OCI-LY7 (cell line): Measurements from ENCODE around the gene FBXO31. TPM values are rescaled to one million over a fixed set of nuclear protein-coding genes. Genes with fewer than 3 reads are reported as not detected.

Source experiments
- BruUV-seq: library from RNA; stranded (reverse); fragments of 400-500 nt; replicated peaks from 2 replicates; lab custom pipeline; 2021; lab: Mats Ljungman, UMichigan
- CTCF ChIA-PET: fragments of 300-600 bp; sonication (Branson Sonifier 250); formaldehyde crosslinking; loops from one replicate; lab custom pipeline; 2022; ENCODE audit warnings: antibody characterized with exemption; ENCODE audit not compliant: unreplicated experiment; lab: Charles Lee
- POLR2A ChIA-PET: fragments of 300-600 bp; sonication (Branson Sonifier 250); formaldehyde crosslinking; loops from one replicate; lab custom pipeline; 2022; ENCODE audit warnings: antibody characterized with exemption; lab: Charles Lee
- DNase-seq: peaks from one replicate; pipeline ENCODE4 v3.0.0-alpha.2; 2015; ENCODE audit warnings: low spot score
- H2AFZ ChIP-seq: fragments of 200-600 bp; sonication (generic), shearing (Covaris generic); 2 replicates; pipeline ENCODE4 v1.6.1; 2014; ENCODE audit warnings: mild to moderate bottlenecking, antibody characterized with exemption, low read length, moderate library complexity
- H3K27ac ChIP-seq: fragments of 200-600 bp; sonication (generic); 2 replicates; pipeline ENCODE4 v1.5.1; 2014; ENCODE audit warnings: mixed run types, low read depth, mild to moderate bottlenecking, moderate library complexity, low read length, inconsistent platforms; ENCODE audit not compliant: poor library complexity, severe bottlenecking
- H3K36me3 ChIP-seq: fragments of 200-600 bp; sonication (generic); 2 replicates; pipeline ENCODE4 v1.6.1; 2014; ENCODE audit warnings: mild to moderate bottlenecking, antibody characterized with exemption, low read length, moderate library complexity, mixed read lengths; ENCODE audit not compliant: insufficient read depth
- H3K4me1 ChIP-seq: fragments of 200-600 bp; sonication (generic); 2 replicates; pipeline ENCODE4 v1.5.1; 2014; ENCODE audit warnings: mild to moderate bottlenecking, low read length; ENCODE audit not compliant: insufficient read depth, poor library complexity, severe bottlenecking
- H3K4me2 ChIP-seq: fragments of 200-600 bp; sonication (generic); 2 replicates; pipeline ENCODE4 v1.6.1; 2014; ENCODE audit warnings: mild to moderate bottlenecking, low read length
- H3K4me3 ChIP-seq: fragments of 200-600 bp; sonication (generic); 2 replicates; pipeline ENCODE4 v1.5.1; 2014; ENCODE audit warnings: mild to moderate bottlenecking, low read depth, low read length; ENCODE audit not compliant: poor library complexity, severe bottlenecking
- H3K79me2 ChIP-seq: fragments of 200-600 bp; sonication (generic); 2 replicates; pipeline ENCODE4 v1.6.1; 2016; ENCODE audit warnings: low read depth, mild to moderate bottlenecking, low read length, moderate library complexity, mixed read lengths; ENCODE audit not compliant: insufficient read depth
- H3K9me2 ChIP-seq: fragments of 200-600 bp; sonication (generic); 2 replicates; pipeline ENCODE4 v1.6.1; 2016; ENCODE audit warnings: mild to moderate bottlenecking, low read length, mixed read lengths; ENCODE audit not compliant: insufficient read depth
- H3K9me3 ChIP-seq: fragments of 200-600 bp; sonication (generic); 2 replicates; pipeline ENCODE4 v1.6.1; 2014; ENCODE audit warnings: mild to moderate bottlenecking, mixed run types, low read length, mixed read lengths
- H4K20me1 ChIP-seq: fragments of 200-600 bp; sonication (generic); 2 replicates; pipeline ENCODE4 v1.6.1; 2014; ENCODE audit warnings: mild to moderate bottlenecking, antibody characterized with exemption, low read length, moderate library complexity, mixed read lengths; ENCODE audit not compliant: insufficient read depth
- EZH2phosphoT487 ChIP-seq: fragments of 200-600 bp; sonication (generic); IDR thresholded peaks from 2 replicates; pipeline ENCODE4 v1.6.1; 2018; ENCODE audit warnings: low read depth, borderline replicate concordance, mild to moderate bottlenecking, mixed run types, antibody characterized with exemption, low read length, moderate library complexity, mixed read lengths
- intact Hi-C: fragments of 100-400 bp; cut with micrococcal nuclease; formaldehyde crosslinking; loops from one replicate; pipeline ENCODE4 v1.10.0; 2022; ENCODE audit not compliant: unreplicated experiment
- total RNA-seq, 2 experiments: library from RNA; depleted of rRNA in 1 of 2; stranded (reverse); fragments of >200 nt in 1 of 2; shearing (Covaris generic) in 1 of 2; gene quantifications; 2 replicates each; pipeline ENCODE4 v1.2.3, GENCODE V29; 2014 to 2022
- TF ChIP-seq, protein P1 (sequence below): fragments of 200-600 bp; sonication (generic); conservative IDR thresholded peaks from 2 replicates; pipeline ENCODE4 v1.5.1; 2014; ENCODE audit warnings: mild to moderate bottlenecking, antibody characterized with exemption, low read length, moderate library complexity, mixed read lengths

The FBXO31 gene
- total RNA-seq, 2 experiments from 2014 or later = 26.0 to 32.4 TPM

DNA sequence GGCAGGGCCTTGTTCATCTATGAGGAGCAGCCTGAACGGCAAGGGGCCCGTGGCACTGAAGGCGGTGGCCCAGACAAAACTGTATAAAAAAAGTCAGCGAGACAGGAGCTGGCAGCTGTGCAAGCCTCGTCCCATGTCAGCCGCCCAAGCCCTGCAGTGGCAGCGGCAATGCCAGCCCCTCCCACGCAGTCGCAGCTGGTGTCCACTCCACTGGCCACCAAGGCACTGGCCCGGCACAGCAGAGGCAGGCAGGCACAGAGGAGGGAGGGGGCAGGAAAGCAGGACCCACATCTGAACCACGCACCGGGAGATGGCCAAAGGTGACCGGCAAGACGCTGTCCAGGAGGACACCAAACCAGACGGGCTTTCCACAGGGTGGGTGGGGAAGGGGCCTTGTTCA, 50.5 kb downstream of the FBXO31 start:
- Histone ChIP-seq H3K9me3 (no peaks in the 10 kb centered on the region), H3K9me2 (no peaks in the 10 kb centered on the region), H3K79me2 (no peaks in the 10 kb centered on the region), H3K27ac (no peak overlapping the region), H3K4me3 (no peak overlapping the region), H3K4me1 (peaks cover 10% of the 10 kb centered on the region), H2AFZ (no peak overlapping the region), H3K36me3 (peaks cover 39% of the 10 kb centered on the region), H4K20me1 (no peaks in the 10 kb centered on the region), H3K4me2 (no peak overlapping the region)
- ChIA-PET CTCF (no interaction called here), POLR2A (no interaction called here)
- intact Hi-C loops = no loop called here
- no TSS peak for BruUV-seq
- DNase-seq = no peak
- TF ChIP-seq, protein P1, sequence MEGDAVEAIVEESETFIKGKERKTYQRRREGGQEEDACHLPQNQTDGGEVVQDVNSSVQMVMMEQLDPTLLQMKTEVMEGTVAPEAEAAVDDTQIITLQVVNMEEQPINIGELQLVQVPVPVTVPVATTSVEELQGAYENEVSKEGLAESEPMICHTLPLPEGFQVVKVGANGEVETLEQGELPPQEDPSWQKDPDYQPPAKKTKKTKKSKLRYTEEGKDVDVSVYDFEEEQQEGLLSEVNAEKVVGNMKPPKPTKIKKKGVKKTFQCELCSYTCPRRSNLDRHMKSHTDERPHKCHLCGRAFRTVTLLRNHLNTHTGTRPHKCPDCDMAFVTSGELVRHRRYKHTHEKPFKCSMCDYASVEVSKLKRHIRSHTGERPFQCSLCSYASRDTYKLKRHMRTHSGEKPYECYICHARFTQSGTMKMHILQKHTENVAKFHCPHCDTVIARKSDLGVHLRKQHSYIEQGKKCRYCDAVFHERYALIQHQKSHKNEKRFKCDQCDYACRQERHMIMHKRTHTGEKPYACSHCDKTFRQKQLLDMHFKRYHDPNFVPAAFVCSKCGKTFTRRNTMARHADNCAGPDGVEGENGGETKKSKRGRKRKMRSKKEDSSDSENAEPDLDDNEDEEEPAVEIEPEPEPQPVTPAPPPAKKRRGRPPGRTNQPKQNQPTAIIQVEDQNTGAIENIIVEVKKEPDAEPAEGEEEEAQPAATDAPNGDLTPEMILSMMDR = no peak
- no peak for TF ChIP-seq EZH2phosphoT487

DNA sequence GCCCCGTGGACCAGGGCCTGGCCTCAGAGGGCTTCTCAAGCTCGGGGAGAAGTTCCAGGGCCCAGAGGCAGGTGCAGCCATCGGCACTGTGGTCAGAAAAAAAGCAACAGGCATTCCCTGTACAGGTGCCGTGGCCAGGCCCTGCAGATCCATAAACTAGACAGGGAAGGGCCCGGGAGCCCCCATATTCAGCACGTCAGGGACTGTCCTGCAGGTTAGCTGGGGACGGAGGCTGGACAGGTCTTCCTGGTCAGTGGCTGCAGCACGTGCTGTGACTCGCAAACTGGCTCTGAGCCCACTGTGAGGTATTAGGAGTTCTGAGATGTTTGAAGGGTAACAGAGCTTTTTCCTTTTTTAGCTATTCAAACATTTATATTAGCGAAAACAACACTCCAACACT, 51.4 kb downstream of the FBXO31 start:
- peaks cover 39% of the 10 kb centered on the region for H3K36me3 ChIP-seq
- intact Hi-C loops = no loop called here
- H2AFZ ChIP-seq = no peak overlapping the region
- H3K4me3 ChIP-seq = no peak overlapping the region
- peaks cover 10% of the 10 kb centered on the region for H3K4me1 ChIP-seq
- DNase-seq = no peak
- no peaks in the 10 kb centered on the region for H4K20me1 ChIP-seq
- no TSS peak for BruUV-seq
- TF ChIP-seq, protein P1 = no peak
- no peak for TF ChIP-seq EZH2phosphoT487
- H3K4me2 ChIP-seq = no peak overlapping the region
- no peaks in the 10 kb centered on the region for H3K9me2 ChIP-seq
- H3K9me3 ChIP-seq = no peaks in the 10 kb centered on the region
- ChIA-PET CTCF (no interaction called here), POLR2A (interaction anchor here (1.6 kb wide), 1 partner anchor 15 kb away, joined by 5 read pairs; the partner anchor contains the start of gene C16orf95)
- H3K79me2 ChIP-seq = no peaks in the 10 kb centered on the region
- no peak overlapping the region for H3K27ac ChIP-seq

DNA sequence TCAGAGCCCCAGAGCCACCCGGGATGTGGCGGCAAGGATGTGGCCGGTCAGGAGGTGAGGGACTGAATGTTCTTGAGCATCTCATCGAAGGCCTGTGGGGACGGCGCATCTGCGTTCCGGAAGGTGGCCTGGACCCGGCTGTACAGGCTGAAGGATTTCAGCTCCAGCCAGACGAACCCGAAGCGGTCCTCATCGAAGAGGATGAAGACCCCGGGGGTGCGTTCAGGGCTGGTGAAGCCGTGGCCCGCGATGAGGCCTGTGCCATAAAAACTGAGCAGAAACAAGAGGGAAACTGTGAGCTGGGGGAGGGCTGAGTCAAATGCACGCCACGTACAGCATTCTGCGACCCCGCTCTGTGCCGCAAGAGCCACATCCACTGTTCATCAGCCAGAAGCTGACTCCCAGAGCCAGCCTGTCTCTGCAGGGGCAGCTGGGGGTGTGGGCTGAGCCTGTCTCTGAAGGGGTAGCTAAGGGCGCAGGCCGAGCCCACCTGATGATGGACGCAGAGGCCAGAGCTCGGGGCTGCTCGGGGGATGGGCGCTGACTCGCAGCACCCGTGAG, 52.3 kb downstream of the FBXO31 start:
- H3K4me3 ChIP-seq = no peak overlapping the region
- ChIA-PET CTCF (interaction anchor here (0.6 kb wide), 1 partner anchor 18 kb away, joined by 3 read pairs; no protein-coding TSS in a partner anchor), POLR2A (interaction anchor here (1.6 kb wide), 1 partner anchor 14 kb away, joined by 5 read pairs; the partner anchor contains the start of gene C16orf95)
- no peak overlapping the region for H3K4me2 ChIP-seq
- H4K20me1 ChIP-seq = no peaks in the 10 kb centered on the region
- H3K79me2 ChIP-seq = no peaks in the 10 kb centered on the region
- intact Hi-C loops = no loop called here
- no peaks in the 10 kb centered on the region for H3K9me3 ChIP-seq
- H3K36me3 ChIP-seq = peaks cover 39% of the 10 kb centered on the region
- no peak overlapping the region for H2AFZ ChIP-seq
- H3K9me2 ChIP-seq = no peaks in the 10 kb centered on the region
- DNase-seq = no peak
- H3K27ac ChIP-seq = no peak overlapping the region
- H3K4me1 ChIP-seq = peaks cover 10% of the 10 kb centered on the region
- TF ChIP-seq EZH2phosphoT487 = no peak
- TF ChIP-seq, protein P1 = no peak
- BruUV-seq = no TSS peak
